AG09309 (cell line): Measurements from ENCODE around the gene TMEM200A.

Source experiments
- DNase-seq: peaks from one replicate; pipeline ENCODE4 v3.0.0-alpha.2; 2010; ENCODE audit warnings: low read depth
- H3K4me3 ChIP-seq: 2 replicates; pipeline ENCODE4 v1.5.1; 2011; ENCODE audit warnings: mild to moderate bottlenecking, low read depth, low read length, moderate library complexity; ENCODE audit not compliant: control insufficient read depth
- TF ChIP-seq, protein P1 (sequence below): IDR thresholded peaks from 2 replicates; pipeline ENCODE4 v1.5.1; 2011; ENCODE audit warnings: mild to moderate bottlenecking, low read depth, low read length, inconsistent platforms; ENCODE audit not compliant: insufficient read depth, control insufficient read depth; ENCODE audit errors: missing control alignments

Gene TMEM200A

GRCh38 chr6:130452336-130452735 is 86.5 kb downstream of the TMEM200A start:
- TF ChIP-seq, protein P1, sequence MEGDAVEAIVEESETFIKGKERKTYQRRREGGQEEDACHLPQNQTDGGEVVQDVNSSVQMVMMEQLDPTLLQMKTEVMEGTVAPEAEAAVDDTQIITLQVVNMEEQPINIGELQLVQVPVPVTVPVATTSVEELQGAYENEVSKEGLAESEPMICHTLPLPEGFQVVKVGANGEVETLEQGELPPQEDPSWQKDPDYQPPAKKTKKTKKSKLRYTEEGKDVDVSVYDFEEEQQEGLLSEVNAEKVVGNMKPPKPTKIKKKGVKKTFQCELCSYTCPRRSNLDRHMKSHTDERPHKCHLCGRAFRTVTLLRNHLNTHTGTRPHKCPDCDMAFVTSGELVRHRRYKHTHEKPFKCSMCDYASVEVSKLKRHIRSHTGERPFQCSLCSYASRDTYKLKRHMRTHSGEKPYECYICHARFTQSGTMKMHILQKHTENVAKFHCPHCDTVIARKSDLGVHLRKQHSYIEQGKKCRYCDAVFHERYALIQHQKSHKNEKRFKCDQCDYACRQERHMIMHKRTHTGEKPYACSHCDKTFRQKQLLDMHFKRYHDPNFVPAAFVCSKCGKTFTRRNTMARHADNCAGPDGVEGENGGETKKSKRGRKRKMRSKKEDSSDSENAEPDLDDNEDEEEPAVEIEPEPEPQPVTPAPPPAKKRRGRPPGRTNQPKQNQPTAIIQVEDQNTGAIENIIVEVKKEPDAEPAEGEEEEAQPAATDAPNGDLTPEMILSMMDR = no peak
- no peak for DNase-seq
- no peak overlapping the region for H3K4me3 ChIP-seq

DNA sequence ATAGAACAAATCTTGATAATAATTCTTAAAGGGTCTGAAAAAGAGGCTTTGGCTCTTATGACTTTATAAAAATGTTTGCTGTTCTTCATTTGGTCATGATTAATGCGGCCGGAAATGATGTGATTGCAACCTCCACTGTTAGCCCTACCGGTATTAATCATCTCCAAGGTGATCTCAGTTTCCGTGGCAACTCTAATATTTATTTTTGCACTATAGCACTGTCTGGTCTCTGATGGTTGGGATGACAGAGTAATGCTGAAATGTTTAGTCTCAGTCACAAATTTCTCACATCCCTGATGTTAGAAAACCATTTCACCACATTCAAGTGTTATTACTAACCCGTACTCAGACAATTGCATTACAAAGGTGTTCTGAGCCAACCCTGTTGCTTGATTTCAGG is 87.4 kb downstream of the TMEM200A start:
- TF ChIP-seq, protein P1 = no peak
- H3K4me3 ChIP-seq = no peak overlapping the region
- peak; percentile 45 for DNase-seq

DNA sequence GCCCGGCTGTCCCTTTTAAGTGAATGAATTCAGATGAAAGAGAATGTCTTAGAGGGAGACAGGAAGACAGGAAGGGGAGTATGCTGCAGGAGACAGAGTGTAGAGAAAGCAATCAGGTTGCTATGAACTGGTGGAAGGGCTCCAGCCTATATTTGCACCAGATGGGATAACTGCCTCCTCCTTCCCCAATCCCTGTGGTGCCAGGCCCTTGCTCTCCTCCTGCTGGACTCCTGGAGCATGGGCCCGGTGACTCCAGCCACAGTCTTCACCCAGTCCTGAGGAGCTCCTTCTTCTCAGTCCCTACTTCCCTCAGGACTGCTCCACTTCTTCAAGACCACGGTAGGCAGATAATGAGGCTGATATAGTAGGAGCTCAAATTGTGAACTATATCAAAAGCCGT is 91.8 kb downstream of the TMEM200A start:
- H3K4me3 ChIP-seq = no peak overlapping the region
- TF ChIP-seq, protein P1 = peak; percentile 49
- no peak for DNase-seq

GRCh38 chr6:130459316-130459715 is 93.5 kb downstream of the TMEM200A start:
- H3K4me3 ChIP-seq = no peak overlapping the region
- TF ChIP-seq, protein P1 = no peak
- no peak for DNase-seq

DNA sequence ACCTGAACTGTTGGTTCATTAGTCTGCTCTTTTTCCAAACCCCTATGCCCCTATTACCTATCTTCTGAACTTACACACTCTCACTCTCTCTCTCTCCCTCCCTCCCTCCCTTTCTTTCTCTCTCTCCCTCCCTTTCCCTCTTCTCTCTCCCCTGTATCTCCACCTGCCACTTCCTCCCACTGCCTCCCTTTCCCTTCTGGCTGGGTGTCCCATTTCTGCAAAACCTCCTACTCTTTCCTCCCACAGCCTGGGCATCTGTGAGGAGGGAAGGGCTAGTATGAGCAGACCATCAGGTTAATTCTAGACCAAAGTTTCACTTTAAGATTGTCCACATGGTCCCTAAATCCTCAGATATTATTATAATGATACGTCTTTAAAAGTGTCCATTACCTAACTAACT is 95.1 kb downstream of the TMEM200A start:
- DNase-seq = no peak
- H3K4me3 ChIP-seq = no peak overlapping the region
- TF ChIP-seq, protein P1 = no peak

DNA sequence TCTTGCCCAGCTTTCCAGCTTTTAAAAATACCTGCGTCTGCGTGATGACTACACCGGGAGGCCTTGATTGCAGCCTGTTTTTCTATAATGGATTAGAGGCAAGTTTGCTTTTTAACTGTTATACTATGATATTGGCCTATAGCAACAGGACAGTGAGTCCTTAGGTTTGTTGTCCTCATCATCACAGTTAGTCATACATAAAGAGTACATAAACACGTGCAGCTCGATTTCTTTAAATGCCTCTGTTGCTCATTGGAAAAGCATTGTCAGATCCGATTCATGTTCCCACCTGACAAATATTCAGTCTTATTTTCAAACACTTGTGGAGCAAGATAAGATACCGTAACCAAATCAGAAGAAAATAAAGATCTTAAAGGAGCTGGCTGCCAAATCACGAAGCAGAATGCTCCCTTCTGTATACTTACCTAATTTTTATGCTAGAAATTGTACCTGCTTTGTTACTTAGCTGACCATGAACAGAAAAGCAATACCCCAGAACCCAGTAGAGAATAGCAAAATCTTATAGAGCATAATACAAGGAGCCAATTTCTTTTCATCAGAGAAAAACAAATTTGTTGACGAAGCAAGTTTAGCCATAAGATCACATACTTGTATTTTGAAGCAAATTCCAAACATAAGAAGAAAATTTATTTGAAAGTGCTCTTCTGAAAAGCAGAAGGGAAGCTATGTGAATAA is 100.4 kb downstream of the TMEM200A start:
- DNase-seq = no peak
- TF ChIP-seq, protein P1 = no peak
- no peak overlapping the region for H3K4me3 ChIP-seq
